ENCODE results near the gene PTPN4.
"Not testable (repeated sequence)": the region's sequence is repeated elsewhere in the genome, so short reads cannot be mapped to it uniquely, and the experiment has no call there.

The PTPN4 gene

DNA sequence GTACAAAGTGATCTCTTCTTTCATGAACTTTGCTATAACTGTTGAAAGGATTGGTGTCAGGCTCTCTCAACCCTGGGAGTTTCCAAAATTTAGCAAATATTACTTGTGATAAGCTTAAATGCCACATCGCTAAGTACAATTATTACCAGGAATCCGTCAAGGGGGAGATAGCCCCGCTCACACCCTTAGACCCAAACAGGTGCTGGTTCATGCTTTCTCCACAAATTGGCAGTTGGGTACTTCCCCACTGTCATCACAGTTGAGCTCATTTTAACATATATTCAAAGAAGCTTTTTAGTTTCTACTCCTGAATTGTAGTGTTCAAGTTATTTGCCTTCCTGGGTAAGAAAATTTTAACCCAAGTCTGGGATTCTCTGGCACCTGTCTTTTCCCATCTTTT lies 223.4 kb downstream of the PTPN4 start:
- H4K20me1 ChIP-seq, result no peaks in the 10 kb centered on the region
- no peak overlapping the region for H3K27ac ChIP-seq
- H3K4me1 ChIP-seq, result no peaks in the 10 kb centered on the region
- no peak overlapping the region for H3K4me2 ChIP-seq
- H3K9me3 ChIP-seq (replicated peaks in 1 of 11), result no peaks in the 10 kb centered on the region
- no peak overlapping the region for H3K9ac ChIP-seq
- H3K4me3 ChIP-seq, result no peak overlapping the region
- no peaks in the 10 kb centered on the region for H3K27me3 ChIP-seq
- no peak for TF ChIP-seq Cebpa-rat (IDR thresholded peaks at IDR 0.05)
- no peaks in the 10 kb centered on the region for H3K36me3 ChIP-seq

GRCh38 chr2:119996148-119996547 lies 236.4 kb downstream of the PTPN4 start:
- no peaks in the 10 kb centered on the region for H4K20me1 ChIP-seq
- no peak overlapping the region for H3K4me3 ChIP-seq
- H3K4me2 ChIP-seq, result no peak overlapping the region
- H3K27ac ChIP-seq, result no peak overlapping the region
- no peaks in the 10 kb centered on the region for H3K4me1 ChIP-seq
- H3K36me3 ChIP-seq, result no peaks in the 10 kb centered on the region
- no peak overlapping the region for H3K9ac ChIP-seq
- TF ChIP-seq Cebpa-rat (IDR thresholded peaks at IDR 0.05), result no peak
- no peaks in the 10 kb centered on the region for H3K27me3 ChIP-seq
- peaks cover 0 to 14% (median 6%) of the 10 kb centered on the region in 11 experiments; a peak in 6 of 22 replicates for H3K9me3 ChIP-seq (replicated peaks in 1 of 11)

GRCh38 chr2:119996896-119997891 lies 237.5 kb downstream of the PTPN4 start:
- not testable (repeated sequence) for H3K27ac ChIP-seq, H3K27me3 ChIP-seq, H4K20me1 ChIP-seq, H3K36me3 ChIP-seq, H3K4me1 ChIP-seq, H3K9ac ChIP-seq, H3K4me2 ChIP-seq, H3K4me3 ChIP-seq
- peaks cover 0 to 14% (median 6%) of the 10 kb centered on the region in 11 experiments; a peak in 6 of 22 replicates for H3K9me3 ChIP-seq (replicated peaks in 1 of 11)

DNA sequence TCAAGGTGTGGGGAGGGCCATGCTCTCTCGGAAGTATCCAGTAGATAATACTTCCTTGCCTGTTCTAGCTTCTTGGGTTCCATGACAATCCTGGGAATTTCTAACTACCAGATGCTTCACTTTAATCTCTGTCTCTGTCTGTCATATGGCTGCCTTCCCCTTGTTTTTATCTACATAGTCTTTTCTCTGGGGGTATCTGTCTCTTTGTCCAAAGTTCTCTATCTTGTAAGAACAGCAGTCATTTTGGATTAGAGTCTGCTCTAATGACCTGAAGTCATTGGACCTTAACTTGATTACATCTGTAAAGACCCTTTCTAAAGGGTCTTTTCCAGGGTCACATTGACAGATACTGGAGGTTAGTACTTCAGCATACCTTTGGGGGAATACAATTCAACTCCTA lies 241.7 kb downstream of the PTPN4 start:
- Histone ChIP-seq H3K36me3 (no peaks in the 10 kb centered on the region), H3K4me3 (no peak overlapping the region), H3K9ac (no peak overlapping the region), H4K20me1 (no peaks in the 10 kb centered on the region), H3K4me1 (peaks cover 0 to 7% (median 0%) of the 10 kb centered on the region in 10 experiments; a peak in 7 of 20 replicates), H3K27ac (no peak overlapping the region), H3K27me3 (no peaks in the 10 kb centered on the region), H3K4me2 (no peak overlapping the region), H3K9me3 (replicated peaks in 1 of 11) (peaks cover 0 to 14% (median 6%) of the 10 kb centered on the region in 11 experiments; a peak in 6 of 22 replicates)
- no peak for TF ChIP-seq Cebpa-rat (IDR thresholded peaks at IDR 0.05)

- Histone ChIP-seq H3K4me1 (peaks cover 0 to 10% (median 0%) of the 10 kb centered on the region in 10 experiments; a peak in 7 of 20 replicates), H4K20me1 (no peaks in the 10 kb centered on the region), H3K4me3 (no peak overlapping the region)
These were observed 244.5 kb downstream of the PTPN4 start for GRCh38 chr2:120004254-120004653.

DNA sequence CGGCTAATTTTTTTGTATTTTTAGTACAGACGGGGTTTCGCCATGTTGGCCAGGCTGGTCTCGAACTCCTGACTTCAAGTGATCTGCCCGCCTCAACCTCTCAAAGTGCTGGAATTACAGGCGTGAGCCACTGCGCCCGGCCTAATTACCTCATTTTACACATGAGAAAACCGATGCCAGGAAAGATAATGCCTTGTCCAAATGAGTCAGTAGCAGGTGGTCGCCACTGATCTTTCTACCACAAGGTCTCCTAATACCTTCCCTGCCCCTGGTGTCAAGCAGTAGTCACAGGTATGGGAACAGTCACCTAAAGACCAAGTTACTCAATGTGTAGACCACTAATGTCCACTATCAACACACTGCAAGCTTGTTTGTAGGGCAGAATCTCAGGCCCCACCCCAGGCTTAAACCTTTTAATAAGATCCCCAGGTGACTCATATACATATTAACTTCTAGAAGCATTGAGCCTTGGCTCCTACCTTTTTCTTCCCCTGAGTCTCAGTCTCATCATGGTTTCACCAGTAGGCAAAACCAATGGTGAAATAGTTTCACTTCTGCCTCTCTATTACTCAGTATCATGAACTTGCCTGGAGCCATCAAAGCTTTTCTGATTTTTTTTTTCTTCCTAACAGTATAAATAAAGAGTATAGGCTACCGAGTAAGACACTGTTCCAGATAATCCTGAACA lies 246.3 kb downstream of the PTPN4 start:
- Histone ChIP-seq H3K9me3 (replicated peaks in 1 of 11) (peaks cover 0 to 12% (median 0%) of the 10 kb centered on the region in 11 experiments; a peak in 2 of 22 replicates), H3K27me3 (no peaks in the 10 kb centered on the region), H3K4me1 (peaks cover 0 to 10% (median under 1%) of the 10 kb centered on the region in 10 experiments; a peak in 8 of 20 replicates), H3K9ac (no peak overlapping the region), H4K20me1 (no peaks in the 10 kb centered on the region), H3K36me3 (no peaks in the 10 kb centered on the region), H3K4me2 (peak overlapping the region in 3 of 11 experiments; percentile 1 to 42 (median 32); a peak in 7 of 22 replicates), H3K4me3 (no peak overlapping the region), H3K27ac (no peak overlapping the region)
- no peak for TF ChIP-seq Cebpa-rat (IDR thresholded peaks at IDR 0.05)

More at GRCh38 chr2:120004254-120004653, 244.5 kb downstream of the PTPN4 start:
- Histone ChIP-seq H3K4me2 (no peak overlapping the region), H3K27ac (no peak overlapping the region), H3K36me3 (no peaks in the 10 kb centered on the region), H3K9ac (no peak overlapping the region), H3K27me3 (no peaks in the 10 kb centered on the region), H3K9me3 (replicated peaks in 1 of 11) (peaks cover 0 to 12% (median 0%) of the 10 kb centered on the region in 11 experiments; a peak in 2 of 22 replicates)
- no peak for TF ChIP-seq Cebpa-rat (IDR thresholded peaks at IDR 0.05)

DNA sequence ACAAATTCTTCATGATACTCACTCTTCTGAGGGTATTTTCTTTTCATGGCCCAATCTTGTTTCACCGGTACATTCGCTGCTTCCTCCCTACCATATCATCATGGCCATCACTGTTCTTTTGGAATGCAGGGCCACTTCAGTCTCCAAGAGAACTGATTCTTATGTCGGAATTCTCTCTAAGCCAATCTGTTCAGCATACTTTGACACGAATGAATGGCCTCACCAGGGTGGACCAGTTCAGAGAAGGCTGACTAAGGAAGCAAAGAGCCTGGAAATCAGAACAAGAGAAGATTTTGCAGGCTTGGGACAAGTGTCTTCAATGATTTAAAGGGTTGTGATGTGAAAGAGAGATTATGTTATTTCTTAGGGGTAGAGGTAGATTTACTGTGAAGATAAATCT lies 248.1 kb downstream of the PTPN4 start:
- Histone ChIP-seq H3K4me1 (peaks cover 7 to 22% (median 15%) of the 10 kb centered on the region in 10 experiments; a peak in 19 of 20 replicates), H3K27ac (no peak overlapping the region), H3K27me3 (no peaks in the 10 kb centered on the region), H3K9ac (no peak overlapping the region), H3K9me3 (replicated peaks in 1 of 11) (peaks cover 0 to 12% (median 0%) of the 10 kb centered on the region in 11 experiments; a peak in 2 of 22 replicates), H3K4me3 (no peak overlapping the region), H4K20me1 (no peaks in the 10 kb centered on the region), H3K4me2 (no peak overlapping the region), H3K36me3 (no peaks in the 10 kb centered on the region)
- TF ChIP-seq Cebpa-rat (IDR thresholded peaks at IDR 0.05), result no peak

DNA sequence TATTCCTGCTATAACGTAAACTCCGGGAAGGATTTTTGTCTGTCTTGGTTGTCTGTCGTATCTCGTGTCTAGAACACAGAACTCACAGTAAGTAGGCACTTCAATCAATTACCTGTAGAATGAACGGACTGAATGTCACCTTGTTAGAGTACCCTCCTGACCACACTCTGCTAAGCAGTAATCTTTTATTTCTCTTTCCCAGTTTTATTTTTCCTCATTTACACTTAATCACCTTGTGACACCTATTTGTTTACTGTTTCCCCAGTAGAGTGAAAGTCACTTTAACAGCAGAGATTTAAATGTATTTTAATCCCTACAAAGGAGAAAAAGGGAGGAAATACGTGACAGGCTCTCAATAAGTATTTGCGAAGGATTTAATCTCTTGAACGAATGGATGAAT lies 252.6 kb downstream of the PTPN4 start:
- peaks cover 10 to 27% (median 19%) of the 10 kb centered on the region in 10 experiments; a peak in 18 of 20 replicates for H3K4me1 ChIP-seq
- peak overlapping the region; percentile 68 to 93 (median 77) for H3K4me2 ChIP-seq
- peak overlapping the region in 8 of 11 experiments; percentile 23 to 87 (median 80); a peak in 12 of 22 replicates for H3K27ac ChIP-seq
- peak overlapping the region; percentile 82 to 99 (median 89) for H3K4me3 ChIP-seq
- peaks cover 0 to 6% (median 0%) of the 10 kb centered on the region in 11 experiments; a peak in 2 of 22 replicates for H3K9me3 ChIP-seq (replicated peaks in 1 of 11)
- H3K27me3 ChIP-seq, result no peaks in the 10 kb centered on the region
- peaks cover 0 to 16% (median 0%) of the 10 kb centered on the region in 11 experiments; a peak in 3 of 22 replicates for H4K20me1 ChIP-seq
- peak overlapping the region; percentile 82 to 91 (median 87) for H3K9ac ChIP-seq
- no peak for TF ChIP-seq Cebpa-rat (IDR thresholded peaks at IDR 0.05)
- H3K36me3 ChIP-seq, result no peaks in the 10 kb centered on the region
